HepG2 (cell line): ENCODE results near the gene ZFAND2B. TPM values are rescaled to one million over a fixed set of nuclear protein-coding genes. Genes with fewer than 3 reads are reported as not detected.

Experiments
- BCLAF1 ChIP-seq: fragments of 450-650 bp; IDR thresholded peaks from 2 replicates; pipeline ENCODE4 v1.6.1; 2017; ENCODE audit warnings: mild to moderate bottlenecking
- CREB3 ChIP-seq: sonication (generic); formaldehyde crosslinking; IDR thresholded peaks from 2 replicates; pipeline ENCODE4 v1.5.0; 2020; ENCODE audit warnings: missing genetic modification reagents
- FOSL1 ChIP-seq: sonication (generic); formaldehyde crosslinking; IDR thresholded peaks from 2 replicates; pipeline ENCODE4 v1.9.0; 2021; ENCODE audit warnings: missing genetic modification reagents, borderline replicate concordance
- GATAD1 ChIP-seq: IDR thresholded peaks from 2 replicates; pipeline ENCODE4 v1.6.1; 2016; ENCODE audit warnings: missing genetic modification reagents, missing compliant biosample characterization
- IKZF5 ChIP-seq: IDR thresholded peaks from 2 replicates; pipeline ENCODE4 v1.6.1; 2018; ENCODE audit warnings: missing genetic modification reagents, mild to moderate bottlenecking, missing compliant biosample characterization
- MEIS1 ChIP-seq: sonication (generic); formaldehyde crosslinking; IDR thresholded peaks from 2 replicates; pipeline ENCODE4 v1.9.0; 2021; ENCODE audit warnings: mild to moderate bottlenecking, missing genetic modification reagents, moderate library complexity, borderline replicate concordance
- PHF8 ChIP-seq: sonication (generic); formaldehyde crosslinking; IDR thresholded peaks from 2 replicates; pipeline ENCODE4 v1.5.0; 2020; ENCODE audit warnings: missing genetic modification reagents
- THAP7 ChIP-seq: sonication (generic); formaldehyde crosslinking; IDR thresholded peaks from 2 replicates; pipeline ENCODE4 v1.8.1; 2023; ENCODE audit warnings: mild to moderate bottlenecking, missing genetic modification reagents
- ZFP1 ChIP-seq: IDR thresholded peaks from 2 replicates; pipeline ENCODE4 v1.6.1; 2016
- ZNF331 ChIP-seq: sonication (generic); formaldehyde crosslinking; IDR thresholded peaks from 2 replicates; pipeline ENCODE4 v1.4.0; 2020; ENCODE audit warnings: missing genetic modification reagents
- polyA plus RNA-seq, 8 experiments: library from polyadenylated mRNA; depleted of rRNA in 3 of 8; stranded (reverse) in 7 of 8; unstranded in 1 of 8; fragments of >200 nt; fragmentation: Illumina TruSeq in 4 of 8; extraction: Trizol in 4 of 8; gene quantifications; 2 replicates each; pipeline versions ENCODE4 v1.2.1 to v1.2.3, GENCODE V29; 2011 to 2016; ENCODE audit warnings: low read depth in 4 of 8, missing spikeins in 1 of 8, mixed read lengths in 1 of 8; ENCODE audit not compliant: insufficient read depth in 1 of 8
- total RNA-seq, 5 experiments: library from RNA; depleted of rRNA; stranded (reverse); fragments of >200 nt; fragmentation: Illumina TruSeq; extraction: Trizol; gene quantifications; 2 replicates each; pipeline ENCODE4 v1.2.3, GENCODE V29; 2016; ENCODE audit warnings: low read depth in 1 of 5

ZFAND2B gene
- total and polyA plus RNA-seq, 2 of the 13 experiments (the other 11 are each of a cell fraction or from before 2014, with no cell fraction given) = 53.3 to 115 TPM

GRCh38 chr2:219245899-219246230, 39.3 kb downstream of the ZFAND2B start (continued):
- TF ChIP-seq IKZF5 (CRISPR knock-in tag) (no peak), FOSL1 (CRISPR knock-in tag) (no peak), PHF8 (CRISPR knock-in tag) (no peak), ZNF331 (0 out of 2 replicates have a peak, but pooled peaks have one; percentile 8), THAP7 (CRISPR knock-in tag) (peak; percentile 7; the same call in 1 of the 2 replicates), CREB3 (0 out of 2 replicates have a peak, but pooled peaks have one; percentile 26), BCLAF1 (no peak), MEIS1 (no peak), ZFP1 (CRISPR knock-in tag) (no peak), GATAD1 (no peak)
